Smooth muscle cell (in vitro differentiated cells): ENCODE results near the gene CLMP. TPM values are rescaled to one million over a fixed set of nuclear protein-coding genes. Genes with fewer than 3 reads are reported as not detected.

ENCODE experiments used
- DNase-seq: peaks from one replicate; lab custom pipeline; 2025; ENCODE audit not compliant: unreplicated experiment; lab: John Stamatoyannopoulos, UW
- H2AFZ ChIP-seq: fragments of 200-600 bp; sonication (generic); 2 replicates; pipeline ENCODE4 v1.6.0; 2016; ENCODE audit warnings: antibody characterized with exemption, low read depth, mild to moderate bottlenecking
- H3F3A ChIP-seq: fragments of 200-600 bp; sonication (generic); 2 replicates; pipeline ENCODE4 v1.6.0; 2017; ENCODE audit warnings: antibody characterized with exemption, low read depth
- H3K27ac ChIP-seq: fragments of 200-600 bp; sonication (generic); 2 replicates; pipeline ENCODE4 v1.5.1; 2016; ENCODE audit warnings: low read depth, mild to moderate bottlenecking
- H3K27me3 ChIP-seq: fragments of 200-600 bp; sonication (generic); 2 replicates; pipeline ENCODE4 v1.6.1; 2016; ENCODE audit warnings: low read depth, mild to moderate bottlenecking
- H3K36me3 ChIP-seq: fragments of 200-600 bp; sonication (generic); 2 replicates; pipeline ENCODE4 v1.5.1; 2016; ENCODE audit warnings: low read depth
- H3K4me1 ChIP-seq: fragments of 200-600 bp; sonication (generic); 2 replicates; pipeline ENCODE4 v1.5.1; 2016; ENCODE audit warnings: low read depth
- H3K4me2 ChIP-seq: fragments of 200-600 bp; sonication (generic); 2 replicates; pipeline ENCODE4 v1.6.0; 2016; ENCODE audit warnings: mild to moderate bottlenecking
- H3K4me3 ChIP-seq: fragments of 200-600 bp; sonication (generic); 2 replicates; pipeline ENCODE4 v1.5.1; 2016; ENCODE audit warnings: mild to moderate bottlenecking
- H3K79me2 ChIP-seq: fragments of 200-600 bp; sonication (generic); 2 replicates; pipeline ENCODE4 v1.6.0; 2016; ENCODE audit warnings: low read depth, mild to moderate bottlenecking
- H3K9ac ChIP-seq: fragments of 200-600 bp; sonication (generic); 2 replicates; pipeline ENCODE4 v1.6.0; 2016; ENCODE audit warnings: low read depth
- H3K9me3 ChIP-seq: fragments of 200-600 bp; sonication (generic); replicated peaks from 2 replicates; pipeline ENCODE4 v1.5.1; 2016; ENCODE audit warnings: low read depth
- H4K20me1 ChIP-seq: fragments of 200-600 bp; sonication (generic); 2 replicates; pipeline ENCODE4 v1.6.0; 2016; ENCODE audit warnings: low read depth
- CTCF ChIP-seq: fragments of 200-600 bp; sonication (generic); IDR thresholded peaks from 2 replicates; pipeline ENCODE4 v1.5.1; 2017; ENCODE audit warnings: borderline replicate concordance, mild to moderate bottlenecking, antibody characterized with exemption; ENCODE audit not compliant: insufficient read depth, poor library complexity, severe bottlenecking
- WGBS: methylation state at CpG from one replicate; pipeline ENCODE4 v1.1.7; 2016; ENCODE audit warnings: low lambda C conversion rate; 5-methylcytosine and 5-hydroxymethylcytosine counted together
- polyA plus RNA-seq: library from polyadenylated mRNA; unstranded; fragments of >200 nt; fragmentation: Nextera tagmentation; extraction: Ambion mirVana; gene quantifications from 2 replicates; pipeline ENCODE4 v1.2.1, GENCODE V29; 2016
- total RNA-seq: library from RNA; depleted of rRNA; stranded (reverse); fragments of >200 nt; gene quantifications from 2 replicates; pipeline ENCODE4 v1.2.3, GENCODE V29; 2014

The CLMP gene
- total and polyA plus RNA-seq, 2 experiments from 2014 or later = 74.0 to 176 TPM

GRCh38 chr11:123051146-123051545 is 143.9 kb downstream of the CLMP start:
- no peak for TF ChIP-seq CTCF
- no peak overlapping the region for H3K4me2 ChIP-seq
- no peaks in the 10 kb centered on the region for H3K4me1 ChIP-seq
- H3K4me3 ChIP-seq = no peak overlapping the region
- DNase-seq = no peak
- no peak overlapping the region for H3K27ac ChIP-seq
- peaks cover 21% of the 10 kb centered on the region for H4K20me1 ChIP-seq
- 96% methylated on average over 9 of the region's 9 CpGs for WGBS
- no peaks in the 10 kb centered on the region for H3K79me2 ChIP-seq
- H3F3A ChIP-seq = peaks cover 23% of the 10 kb centered on the region
- no peaks in the 10 kb centered on the region for H3K27me3 ChIP-seq
- no peak overlapping the region for H2AFZ ChIP-seq
- H3K9me3 ChIP-seq = no peaks in the 10 kb centered on the region
- H3K36me3 ChIP-seq = peaks cover 3% of the 10 kb centered on the region
- H3K9ac ChIP-seq = no peak overlapping the region

- Histone ChIP-seq H3K4me1 (no peaks in the 10 kb centered on the region), H2AFZ (no peak overlapping the region), H3K36me3 (no peaks in the 10 kb centered on the region), H3F3A (no peaks in the 10 kb centered on the region), H3K4me2 (no peak overlapping the region), H3K4me3 (no peak overlapping the region), H3K9me3 (no peaks in the 10 kb centered on the region), H3K27me3 (no peaks in the 10 kb centered on the region), H3K9ac (no peak overlapping the region), H3K27ac (no peak overlapping the region), H4K20me1 (no peaks in the 10 kb centered on the region), H3K79me2 (no peaks in the 10 kb centered on the region)
- WGBS = 95% methylated on average over 3 of the region's 3 CpGs
- DNase-seq = no peak
- no peak for TF ChIP-seq CTCF
Observed at GRCh38 chr11:123047947-123048293, 147.1 kb downstream of the CLMP start.

GRCh38 chr11:123047266-123047946 is 147.6 kb downstream of the CLMP start:
- 87% methylated on average over 18 of the region's 18 CpGs for WGBS
- no peak for TF ChIP-seq CTCF
- H3K79me2 ChIP-seq = no peaks in the 10 kb centered on the region
- H3K4me3 ChIP-seq = no peak overlapping the region
- H2AFZ ChIP-seq = no peak overlapping the region
- H3K9ac ChIP-seq = no peak overlapping the region
- no peaks in the 10 kb centered on the region for H3K36me3 ChIP-seq
- no peak for DNase-seq
- H4K20me1 ChIP-seq = no peaks in the 10 kb centered on the region
- no peak overlapping the region for H3K4me2 ChIP-seq
- H3K9me3 ChIP-seq = no peaks in the 10 kb centered on the region
- H3K27ac ChIP-seq = no peak overlapping the region
- no peaks in the 10 kb centered on the region for H3K27me3 ChIP-seq
- no peaks in the 10 kb centered on the region for H3K4me1 ChIP-seq
- no peaks in the 10 kb centered on the region for H3F3A ChIP-seq

- Histone ChIP-seq H3K27ac (no peak overlapping the region), H3K4me1 (no peaks in the 10 kb centered on the region), H3K9ac (no peak overlapping the region), H3K4me3 (no peak overlapping the region), H3K36me3 (no peaks in the 10 kb centered on the region), H3F3A (no peaks in the 10 kb centered on the region), H4K20me1 (no peaks in the 10 kb centered on the region), H3K4me2 (no peak overlapping the region), H3K79me2 (no peaks in the 10 kb centered on the region), H2AFZ (no peak overlapping the region), H3K27me3 (no peaks in the 10 kb centered on the region), H3K9me3 (no peaks in the 10 kb centered on the region)
- WGBS = 87% methylated on average over 5 of the region's 5 CpGs
- no peak for DNase-seq
- TF ChIP-seq CTCF = no peak
Observed at GRCh38 chr11:123046473-123047259, 148.4 kb downstream of the CLMP start.
